B cell (primary cell): ENCODE data around the gene SYT3. TPM values are rescaled to one million over a fixed set of nuclear protein-coding genes. Genes with fewer than 3 reads are reported as not detected.

Experiments used
- ATAC-seq: fragments of 200-7000 bp; cut with Tn5 transposase; one replicate; pipeline ENCODE4 v1.10.0; 2021; ENCODE audit warnings: low read depth, mild to moderate bottlenecking, moderate number of reproducible peaks, moderate library complexity
- CTCF ChIA-PET: fragments of 350-600 bp; sonication (Branson Sonifier 250); formaldehyde crosslinking; loops from one replicate; lab custom pipeline; 2021; ENCODE audit warnings: antibody characterized with exemption, inconsistent platforms; lab: Charles Lee
- POLR2A ChIA-PET: fragments of 350-600 bp; sonication (Branson Sonifier 250); formaldehyde crosslinking; loops from one replicate; lab custom pipeline; 2021; ENCODE audit warnings: antibody characterized with exemption; lab: Charles Lee
- DNase-seq: peaks from one replicate; pipeline ENCODE4 v3.0.0; 2013
- H2AFZ ChIP-seq: 2 replicates; pipeline ENCODE4 v1.6.1; 2012; ENCODE audit warnings: mild to moderate bottlenecking, low read depth, low read length; ENCODE audit not compliant: insufficient read depth, poor library complexity, severe bottlenecking
- H3K27ac ChIP-seq, 2 donors: 1 replicate in 1 of 2; 2 replicates in 1 of 2; pipeline ENCODE4 v1.5.1; 2012 to 2013; ENCODE audit warnings: low read length in 2 of 2, mild to moderate bottlenecking in 2 of 2, moderate library complexity in 1 of 2
- H3K27me3 ChIP-seq, 4 experiments: fragments of 200-600 bp in 1 of 4; sonication (generic) in 1 of 4; replicated peaks in 1 of 4; 1 replicate in 2 of 4; 2 replicates in 2 of 4; pipeline versions ENCODE4 v1.6.1 to v1.7.0; 2013 to 2016; ENCODE audit warnings: low read length in 3 of 4, mild to moderate bottlenecking in 2 of 4, mixed read lengths in 1 of 4, moderate library complexity in 1 of 4; ENCODE audit not compliant: insufficient read depth in 4 of 4, control insufficient read depth in 3 of 4; ENCODE audit errors: control extremely low read depth in 1 of 4
- H3K36me3 ChIP-seq, 2 experiments: replicated peaks in 1 of 2; 1 replicate in 1 of 2; 2 replicates in 1 of 2; pipeline versions ENCODE4 v1.6.1 to v1.7.1; 2013; ENCODE audit warnings: low read length in 1 of 2; ENCODE audit not compliant: insufficient read depth in 2 of 2, control insufficient read depth in 1 of 2; ENCODE audit errors: control extremely low read depth in 1 of 2, extremely low read depth in 1 of 2
- H3K4me1 ChIP-seq, 2 donors: fragments of 200-600 bp in 1 of 2; sonication (generic) in 1 of 2; 1 replicate in 1 of 2; 2 replicates in 1 of 2; pipeline versions ENCODE4 v1.5.1 to v1.6.1; 2013 to 2017; ENCODE audit warnings: low read length in 2 of 2; ENCODE audit not compliant: control insufficient read depth in 2 of 2, insufficient read depth in 2 of 2
- H3K4me2 ChIP-seq: replicated peaks from 2 replicates; pipeline ENCODE3; 2012; ENCODE audit warnings: mild to moderate bottlenecking, low read depth, low read length; ENCODE audit not compliant: poor library complexity, severe bottlenecking
- H3K4me3 ChIP-seq, 5 experiments: fragments of 200-600 bp in 1 of 5; sonication (generic) in 1 of 5; 1 replicate in 3 of 5; 2 replicates in 2 of 5; pipeline versions ENCODE4 v1.5.1 to v1.7.0; 2011 to 2016; ENCODE audit warnings: low read length in 4 of 5, mild to moderate bottlenecking in 4 of 5, low read depth in 2 of 5, control low read depth in 1 of 5, moderate library complexity in 1 of 5; ENCODE audit not compliant: insufficient read depth in 1 of 5; ENCODE audit errors: control extremely low read depth in 1 of 5, extremely low read depth in 1 of 5
- H3K79me2 ChIP-seq: fragments of 200-600 bp; sonication (generic); one replicate; pipeline ENCODE4 v1.6.0; 2016; ENCODE audit warnings: low read length; ENCODE audit not compliant: control insufficient read depth, insufficient read depth
- H3K9ac ChIP-seq: fragments of 200-600 bp; sonication (generic); 2 replicates; pipeline ENCODE4 v1.6.1; 2017; ENCODE audit warnings: mild to moderate bottlenecking, low read length, moderate library complexity
- H3K9me3 ChIP-seq, 3 donors: one replicate each; pipeline versions ENCODE4 v1.6.1 to v1.7.1; 2013; ENCODE audit warnings: low read length in 2 of 3; ENCODE audit not compliant: control insufficient read depth in 2 of 3, insufficient read depth in 1 of 3; ENCODE audit errors: control extremely low read depth in 1 of 3
- H4K20me1 ChIP-seq: 2 replicates; pipeline ENCODE4 v1.6.0; 2012; ENCODE audit warnings: mild to moderate bottlenecking, low read length; ENCODE audit not compliant: insufficient read depth, control insufficient read depth, poor library complexity, severe bottlenecking
- H3K27ac Mint-ChIP-seq: one replicate; pipeline ENCODE4 v1.8.0; 2021; ENCODE audit warnings: mixed read lengths
- H3K27me3 Mint-ChIP-seq: one replicate; pipeline ENCODE4 v1.8.0; 2021; ENCODE audit warnings: mixed read lengths
- H3K4me1 Mint-ChIP-seq: one replicate; pipeline ENCODE4 v1.8.0; 2021; ENCODE audit warnings: mixed read lengths
- H3K4me3 Mint-ChIP-seq: one replicate; pipeline ENCODE4 v1.8.0; 2021; ENCODE audit warnings: mixed read lengths
- H3K9me3 Mint-ChIP-seq: one replicate; pipeline ENCODE4 v1.8.0; 2022; ENCODE audit warnings: mixed read lengths; ENCODE audit not compliant: insufficient read depth
- CTCF ChIP-seq: fragments of 200-600 bp; IDR thresholded peaks from one replicate; pipeline ENCODE4 v1.8.0; 2022; ENCODE audit warnings: antibody characterized with exemption, mild to moderate bottlenecking
- EZH2 ChIP-seq: IDR thresholded peaks from 2 replicates; pipeline ENCODE4 v1.6.1; 2012; ENCODE audit warnings: borderline replicate concordance, low read depth, mild to moderate bottlenecking, moderate library complexity, low read length; ENCODE audit not compliant: insufficient read depth, poor library complexity, severe bottlenecking
- WGBS: methylation state at CpG from one replicate; pipeline ENCODE4 v1.1.5; 2013; ENCODE audit warnings: missing lambda C conversion rate; ENCODE audit not compliant: insufficient coverage; 5-methylcytosine and 5-hydroxymethylcytosine counted together
- intact Hi-C: fragments of 100-400 bp; cut with micrococcal nuclease; formaldehyde crosslinking; loops from one replicate; pipeline ENCODE4 v1.10.0; 2022
- polyA plus RNA-seq: library from polyadenylated mRNA; depleted of rRNA; stranded (reverse); fragments of >200 nt; gene quantifications from 2 replicates; pipeline ENCODE4 v1.2.3, GENCODE V29; 2012
- total RNA-seq, 2 donors: library from RNA; stranded (reverse); fragments of 120-200 nt in 1 of 2; gene quantifications; 1 replicate in 1 of 2; 2 replicates in 1 of 2; pipeline versions ENCODE4 v1.2.3 to v1.2.4, GENCODE V29; 2013 to 2022

Gene SYT3
- total and polyA plus RNA-seq, 2 donors (not counting 1 experiment from before 2014, with no cell fraction given), result 0.09 to 0.17 TPM

DNA sequence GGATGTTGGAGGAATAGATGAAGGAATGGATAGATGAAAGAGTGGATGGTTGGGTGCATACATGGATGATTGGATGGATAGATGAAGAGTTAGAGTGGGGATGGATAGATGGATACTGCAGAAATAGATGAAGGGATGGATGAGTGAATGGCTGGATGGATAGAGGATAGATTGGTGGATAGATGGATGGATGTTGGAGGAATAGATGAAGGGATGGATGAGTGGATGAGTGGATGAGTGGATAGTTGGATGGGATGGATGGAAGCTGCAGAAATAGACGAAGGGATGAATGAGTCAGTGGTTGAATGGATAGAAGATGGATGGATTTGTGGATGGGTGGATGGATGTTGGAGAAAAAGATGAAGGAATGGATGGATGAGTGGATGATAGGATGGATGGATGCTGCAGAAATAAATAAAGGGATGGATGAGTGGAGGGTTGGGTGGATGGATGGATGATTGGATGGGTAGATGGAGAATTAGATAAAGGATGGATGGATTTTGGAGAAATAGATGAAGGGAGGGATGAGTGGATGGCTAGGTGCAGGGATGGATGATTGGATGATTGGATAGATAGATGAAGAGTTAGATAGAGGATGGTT lies 4.7 kb upstream of the SYT3 start:
- no peak overlapping the region for H3K9ac ChIP-seq
- peaks cover 0 to 27% (median 0%) of the 10 kb centered on the region in 3 donors for H3K9me3 ChIP-seq
- no peak overlapping the region for H3K27ac Mint-ChIP-seq
- peaks cover 0 to 53% (median 19%) of the 10 kb centered on the region in 4 experiments for H3K27me3 ChIP-seq
- TF ChIP-seq EZH2 (no peak), CTCF (no peak)
- WGBS, result 29% methylated on average over 1 of the region's 1 CpG
- no peaks in the 10 kb centered on the region for H3K36me3 ChIP-seq
- H3K27me3 Mint-ChIP-seq, result peaks cover 29% of the 10 kb centered on the region
- intact Hi-C loops, result loop anchor here (10.0 kb wide), 1 partner anchor 110 kb away; no protein-coding TSS in a partner anchor
- no peak overlapping the region for H3K4me3 Mint-ChIP-seq
- no peaks in the 10 kb centered on the region for H3K79me2 ChIP-seq
- DNase-seq (no peak), ATAC-seq (no peak)
- ChIA-PET CTCF (no interaction called here), POLR2A (no interaction called here)
- H3K9me3 Mint-ChIP-seq, result no peaks in the 10 kb centered on the region
- peaks cover 6% of the 10 kb centered on the region in 2 donors for H3K4me1 ChIP-seq
- no peaks in the 10 kb centered on the region for H4K20me1 ChIP-seq
- no peak overlapping the region for H3K4me3 ChIP-seq
- no peak overlapping the region for H3K27ac ChIP-seq
- H2AFZ ChIP-seq, result no peak overlapping the region
- no peak overlapping the region for H3K4me2 ChIP-seq
- peaks cover 5% of the 10 kb centered on the region for H3K4me1 Mint-ChIP-seq

DNA sequence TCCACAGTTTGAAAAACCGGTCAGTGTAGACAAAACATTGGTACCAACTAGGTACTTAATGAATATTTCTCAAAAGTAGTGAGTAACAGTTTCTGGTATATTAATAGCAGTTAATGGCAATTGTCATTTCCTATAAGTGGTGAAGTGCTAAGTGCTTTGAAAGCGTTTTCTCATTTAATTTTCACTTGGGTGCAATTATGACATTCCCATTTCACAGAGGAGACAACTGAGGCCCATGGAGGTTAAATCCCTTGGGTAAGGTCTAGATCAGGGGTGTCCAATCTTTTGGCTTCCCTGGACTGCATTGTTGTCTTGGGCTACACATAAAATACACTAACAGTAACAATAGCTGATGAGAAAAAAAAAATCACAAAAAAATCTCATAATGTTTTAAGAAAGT lies 687 bp upstream of the SYT3 start:
- H3K27ac ChIP-seq, result no peak overlapping the region
- Mint-ChIP-seq H3K27ac (no peak overlapping the region), H3K27me3 (peaks cover 52% of the 10 kb centered on the region), H3K4me1 (peaks cover 13% of the 10 kb centered on the region), H3K4me3 (peak overlapping the region; percentile 29), H3K9me3 (peaks cover 2% of the 10 kb centered on the region)
- intact Hi-C loops, result loop anchor here (10.0 kb wide), 1 partner anchor 114 kb away; no protein-coding TSS in a partner anchor
- ATAC-seq (no peak), DNase-seq (no peak)
- TF ChIP-seq EZH2 (no peak), CTCF (no peak)
- peaks cover 13 to 14% of the 10 kb centered on the region in 2 donors for H3K4me1 ChIP-seq
- H2AFZ ChIP-seq, result no peak overlapping the region
- no peaks in the 10 kb centered on the region for H4K20me1 ChIP-seq
- H3K9me3 ChIP-seq, result peaks cover 0 to 29% (median 3%) of the 10 kb centered on the region in 3 donors
- no peaks in the 10 kb centered on the region for H3K36me3 ChIP-seq
- H3K4me2 ChIP-seq, result peak overlapping the region; percentile 86
- H3K9ac ChIP-seq, result no peak overlapping the region
- ChIA-PET CTCF (no interaction called here), POLR2A (no interaction called here)
- H3K27me3 ChIP-seq, result peaks cover 0 to 58% (median 29%) of the 10 kb centered on the region in 4 experiments
- H3K79me2 ChIP-seq, result no peaks in the 10 kb centered on the region
- WGBS, result no CpG with 5 or more reads among the region's 2 CpGs
- no peak overlapping the region for H3K4me3 ChIP-seq
